Left lobe of liver (tissue), 2 donors: Measurements from ENCODE around the gene QRICH2. TPM values are rescaled to one million over a fixed set of nuclear protein-coding genes. Genes with fewer than 3 reads are reported as not detected.
A peak's percentile ranks its signal among the peaks of the same experiment; 100 is the strongest.
"Not testable (repeated sequence)": the region's sequence is repeated elsewhere in the genome, so short reads cannot be mapped to it uniquely, and the experiment has no call there.

ENCODE experiments used
- ATAC-seq: fragments of 200-7000 bp; cut with Tn5 transposase; one replicate; pipeline ENCODE4 v1.9.1; 2020; ENCODE audit warnings: mild to moderate bottlenecking, moderate library complexity
- DNase-seq: peaks from one replicate; pipeline ENCODE4 v3.0.0-alpha.2; 2020; ENCODE audit warnings: low spot score
- total RNA-seq: library from RNA; stranded (reverse); gene quantifications from one replicate; pipeline ENCODE4 v1.2.1, GENCODE V29; 2021
- donor health status: DM: no; HTN: no; CAD: no; lungs with moderate emphysema.
- donor health status: DM: no; HTN: yes; CAD: no.

Gene QRICH2, protein sequence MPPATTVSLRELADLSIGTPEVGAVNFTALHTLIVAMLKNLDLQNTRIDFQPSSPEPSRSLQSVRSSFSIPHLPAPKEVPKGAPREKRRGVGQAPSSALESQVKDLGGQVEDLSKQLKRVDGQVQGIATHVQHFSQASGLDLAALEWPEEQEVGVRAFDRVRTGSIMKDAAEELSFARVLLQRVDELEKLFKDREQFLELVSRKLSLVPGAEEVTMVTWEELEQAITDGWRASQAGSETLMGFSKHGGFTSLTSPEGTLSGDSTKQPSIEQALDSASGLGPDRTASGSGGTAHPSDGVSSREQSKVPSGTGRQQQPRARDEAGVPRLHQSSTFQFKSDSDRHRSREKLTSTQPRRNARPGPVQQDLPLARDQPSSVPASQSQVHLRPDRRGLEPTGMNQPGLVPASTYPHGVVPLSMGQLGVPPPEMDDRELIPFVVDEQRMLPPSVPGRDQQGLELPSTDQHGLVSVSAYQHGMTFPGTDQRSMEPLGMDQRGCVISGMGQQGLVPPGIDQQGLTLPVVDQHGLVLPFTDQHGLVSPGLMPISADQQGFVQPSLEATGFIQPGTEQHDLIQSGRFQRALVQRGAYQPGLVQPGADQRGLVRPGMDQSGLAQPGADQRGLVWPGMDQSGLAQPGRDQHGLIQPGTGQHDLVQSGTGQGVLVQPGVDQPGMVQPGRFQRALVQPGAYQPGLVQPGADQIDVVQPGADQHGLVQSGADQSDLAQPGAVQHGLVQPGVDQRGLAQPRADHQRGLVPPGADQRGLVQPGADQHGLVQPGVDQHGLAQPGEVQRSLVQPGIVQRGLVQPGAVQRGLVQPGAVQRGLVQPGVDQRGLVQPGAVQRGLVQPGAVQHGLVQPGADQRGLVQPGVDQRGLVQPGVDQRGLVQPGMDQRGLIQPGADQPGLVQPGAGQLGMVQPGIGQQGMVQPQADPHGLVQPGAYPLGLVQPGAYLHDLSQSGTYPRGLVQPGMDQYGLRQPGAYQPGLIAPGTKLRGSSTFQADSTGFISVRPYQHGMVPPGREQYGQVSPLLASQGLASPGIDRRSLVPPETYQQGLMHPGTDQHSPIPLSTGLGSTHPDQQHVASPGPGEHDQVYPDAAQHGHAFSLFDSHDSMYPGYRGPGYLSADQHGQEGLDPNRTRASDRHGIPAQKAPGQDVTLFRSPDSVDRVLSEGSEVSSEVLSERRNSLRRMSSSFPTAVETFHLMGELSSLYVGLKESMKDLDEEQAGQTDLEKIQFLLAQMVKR (N-terminal part only)
- total RNA-seq: 2.6 TPM

DNA sequence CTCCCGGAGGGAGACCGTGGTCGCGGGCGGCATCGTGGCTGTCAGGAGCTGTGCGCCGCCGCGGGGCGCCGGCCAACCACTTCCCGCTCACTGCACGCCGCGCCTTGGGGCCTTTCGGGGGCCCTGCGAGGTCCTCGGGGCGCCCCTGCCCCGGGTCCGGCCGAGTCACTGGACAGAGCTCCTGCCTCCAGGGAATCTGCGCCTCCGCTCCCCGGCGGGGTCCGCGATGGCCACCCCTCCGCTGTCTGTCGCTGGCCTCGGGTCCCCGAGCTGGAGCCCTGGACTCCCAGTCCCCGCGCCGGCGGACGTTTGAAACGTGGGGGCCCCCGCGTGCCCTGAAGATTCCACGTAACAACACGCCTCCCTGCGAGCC is at the start of gene QRICH2:
QRICH2 (minus strand) TSS at position 311 of the 373 bp plus-strand sequence; CDS start at position 33, 278 bp downstream.
- DNase-seq: no peak
- ATAC-seq: no peak

DNA sequence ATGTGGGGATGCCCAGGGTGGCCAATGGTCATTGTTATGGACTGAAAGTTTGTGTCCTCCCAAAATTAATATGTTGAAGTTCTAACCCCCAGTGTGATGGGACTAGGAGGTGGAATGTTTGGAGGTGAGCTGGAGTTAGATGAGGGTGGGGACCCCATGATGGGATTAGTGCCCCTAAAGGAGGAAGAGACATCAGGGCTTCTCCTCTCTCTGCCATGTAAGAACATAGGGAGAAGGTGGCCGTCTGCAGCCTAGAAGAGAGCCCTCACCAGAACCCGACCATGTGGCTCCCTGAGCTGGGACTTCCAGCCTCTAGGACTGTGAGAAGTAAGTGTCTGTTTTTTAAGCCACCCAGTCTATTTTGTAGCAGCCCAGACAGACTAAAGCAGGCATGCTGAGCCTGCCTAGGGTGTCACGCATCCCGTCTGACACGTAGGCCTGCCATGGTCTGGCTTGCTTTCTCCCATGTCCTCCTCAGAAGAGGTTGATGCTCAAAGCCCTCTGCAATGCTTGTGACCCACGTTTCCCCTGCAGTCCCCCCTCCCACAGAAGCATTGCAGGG is 49.6 kb upstream of the QRICH2 start:
- no peak for DNase-seq
- no peak for ATAC-seq

DNA sequence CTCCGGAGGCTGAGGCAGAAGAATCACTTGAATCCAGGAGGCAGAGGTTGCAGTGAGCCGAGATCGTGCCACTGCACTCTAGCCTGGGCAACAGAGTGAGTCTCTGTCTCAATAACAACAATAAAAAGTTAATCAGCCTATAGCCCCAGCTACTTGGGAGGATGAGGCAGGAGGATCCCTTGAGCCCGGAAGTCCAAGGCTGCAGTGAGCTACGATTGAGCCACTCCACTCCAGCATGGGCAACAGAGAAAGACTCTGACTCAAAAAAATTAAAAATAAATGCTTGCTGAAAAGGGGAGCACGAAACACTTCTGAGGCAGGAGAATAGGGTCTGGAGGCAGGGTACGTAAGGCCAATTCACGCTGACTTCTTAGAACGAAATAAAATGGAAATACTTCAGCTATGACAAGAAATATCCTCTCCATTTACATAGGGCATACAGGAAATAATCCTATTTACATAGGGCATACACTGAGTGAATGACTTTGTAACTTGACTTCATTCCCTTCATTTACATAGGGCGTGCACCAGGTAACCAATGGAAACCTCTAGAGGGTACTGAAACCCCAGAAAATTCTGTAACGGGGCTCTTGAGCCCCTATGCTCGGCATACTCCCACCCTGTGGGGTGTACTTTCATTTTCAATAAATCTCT is 48.9 kb upstream of the QRICH2 start:
- no peak for DNase-seq
- ATAC-seq: no peak

DNA sequence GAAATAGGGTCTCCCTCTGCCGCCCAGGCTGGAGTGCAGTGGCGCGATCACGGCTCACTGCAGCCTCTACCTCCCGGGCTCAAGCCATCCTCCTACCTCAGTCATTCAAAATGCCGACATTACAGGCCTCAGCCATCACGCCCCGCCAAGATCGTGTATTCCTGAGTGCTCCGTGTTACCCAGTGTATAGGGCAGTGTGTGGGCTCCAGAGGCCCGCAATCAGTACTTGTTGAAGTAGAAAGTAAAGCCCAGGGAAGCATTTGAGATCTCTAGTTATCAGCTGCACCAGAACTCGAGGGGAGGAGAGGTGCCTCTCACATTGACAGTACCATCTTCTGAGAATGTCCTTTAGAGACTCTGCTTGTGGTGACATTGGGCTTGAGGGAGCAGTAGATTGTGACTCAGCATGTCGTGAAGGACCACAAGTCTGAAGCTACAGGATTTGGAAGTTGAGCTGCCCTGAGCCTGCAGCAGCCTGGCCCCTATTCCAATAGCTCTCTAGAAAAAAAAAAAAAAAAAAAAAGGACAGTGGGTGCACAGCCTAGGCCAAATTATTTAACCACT is 46.8 kb upstream of the QRICH2 start:
- no peak for DNase-seq
- no peak for ATAC-seq

DNA sequence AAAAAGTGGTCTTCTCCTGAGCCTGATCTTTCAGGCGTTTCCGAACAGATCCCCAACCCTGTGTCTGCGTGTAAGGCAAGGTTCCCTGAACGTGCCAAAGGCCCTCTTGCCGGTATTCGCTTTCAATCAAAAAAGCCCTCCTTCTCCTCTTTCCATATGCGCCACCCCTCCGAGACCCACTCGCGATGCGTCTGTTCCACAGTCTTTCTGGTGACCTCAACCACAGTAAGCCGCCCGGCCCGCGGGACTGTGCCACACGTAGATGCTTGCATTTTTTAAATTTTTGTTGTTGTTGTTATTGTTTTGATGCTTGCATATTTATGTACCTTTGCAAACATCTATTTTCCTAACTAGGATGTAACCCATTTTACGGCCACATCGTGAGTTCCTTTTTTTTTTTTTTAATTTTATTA is 46.2 kb upstream of the QRICH2 start:
- ATAC-seq (no peak), DNase-seq (no peak)

DNA sequence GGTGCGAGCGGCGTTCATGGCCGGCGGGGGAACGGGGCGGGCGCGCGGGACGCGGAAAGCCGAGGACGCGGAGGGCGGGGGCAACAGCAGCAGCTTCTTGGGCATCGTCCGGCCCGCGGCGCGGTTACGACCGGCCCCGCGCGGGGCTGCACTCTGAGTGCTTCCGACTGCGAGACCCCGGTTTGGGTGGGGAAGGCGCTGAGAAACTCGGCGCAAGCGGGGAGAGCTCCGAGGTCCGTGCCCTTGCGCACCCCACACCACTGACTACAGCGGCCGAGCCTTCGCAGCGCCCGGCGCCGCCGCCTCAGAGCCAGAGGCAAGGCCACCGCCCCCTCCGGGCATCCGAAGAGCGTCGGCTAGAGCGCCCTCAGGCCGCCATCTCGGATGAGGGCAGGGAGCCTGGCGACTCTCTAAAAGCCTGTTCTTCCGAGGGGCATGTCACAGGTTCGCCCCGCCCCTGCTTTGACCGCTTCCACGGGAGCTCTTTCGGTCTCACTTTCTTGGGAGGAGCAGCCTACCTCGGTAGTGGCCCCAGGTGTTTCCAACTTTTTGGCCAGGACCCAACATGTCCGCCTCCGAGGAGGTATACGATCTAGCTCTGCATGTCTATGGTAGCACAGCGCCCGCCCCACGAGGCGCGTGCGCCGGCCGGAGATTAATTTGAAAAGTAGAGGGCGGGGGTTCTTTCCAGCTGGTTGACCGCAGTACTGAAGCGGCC is 45.7 kb upstream of the QRICH2 start, which contains the start of gene PRPSAP1:
PRPSAP1 (minus strand) TSS at position 318 of the 718 bp plus-strand sequence; CDS start at position 105, 213 bp downstream.
- ATAC-seq: peak; percentile 93
- peak; percentile 90 for DNase-seq

DNA sequence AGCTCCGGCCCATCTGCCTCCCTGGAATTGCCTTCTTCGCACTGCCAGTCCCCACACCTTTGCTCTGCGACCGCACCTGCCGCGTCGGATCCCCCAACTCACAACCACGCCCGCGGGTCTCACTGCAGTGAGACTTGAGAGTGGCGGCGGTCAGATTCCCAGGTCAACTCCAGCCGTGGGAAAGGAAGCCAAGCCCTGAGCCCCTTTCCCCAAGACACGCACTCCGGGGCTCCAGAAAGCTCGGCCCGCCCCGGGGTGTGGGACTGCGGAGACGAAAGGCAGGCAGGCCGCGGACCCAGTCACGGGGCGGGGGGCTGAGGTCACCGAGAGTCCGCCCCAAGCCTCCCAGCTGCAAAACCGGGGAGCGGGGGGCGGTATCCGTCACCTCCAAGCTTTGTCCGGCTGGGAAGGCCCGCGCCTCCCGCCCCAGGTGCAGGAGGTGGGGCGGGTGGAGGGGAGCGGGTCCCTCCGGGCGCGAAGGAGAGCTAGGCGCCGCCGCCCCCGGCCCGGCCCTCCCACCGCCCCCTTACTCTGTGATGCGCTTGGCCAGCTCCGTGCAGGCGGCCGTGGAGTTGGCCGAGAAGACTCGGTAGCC is 45.0 kb upstream of the QRICH2 start:
- DNase-seq (peak; percentile 56), ATAC-seq (peak; percentile 52)

DNA sequence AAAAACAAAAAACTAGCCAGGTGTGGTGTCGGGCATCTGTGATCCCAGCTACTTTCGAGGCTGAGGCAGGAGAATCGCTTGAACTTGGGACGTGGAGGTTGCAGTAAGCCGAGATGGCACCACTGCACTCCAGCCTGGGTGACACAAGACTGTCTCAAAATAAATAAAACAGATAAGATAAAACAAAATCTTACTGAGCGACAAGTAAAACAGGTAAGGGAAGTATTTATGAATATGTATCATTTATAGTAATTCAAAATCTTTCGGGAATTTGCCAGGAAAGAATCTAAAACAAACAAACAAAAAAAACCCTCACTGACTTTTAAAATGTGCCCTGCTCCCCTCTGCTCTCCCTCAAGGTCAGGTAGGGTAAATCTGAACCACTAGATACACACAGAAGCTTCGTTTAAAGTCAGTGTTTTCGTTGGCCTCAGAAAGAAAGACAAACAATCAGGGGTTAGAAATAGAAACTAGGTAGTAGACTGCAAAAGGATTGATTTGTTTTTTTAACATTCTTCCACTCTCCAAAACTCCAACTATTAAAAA is 43.5 kb upstream of the QRICH2 start:
- ATAC-seq: peak; percentile 52

DNA sequence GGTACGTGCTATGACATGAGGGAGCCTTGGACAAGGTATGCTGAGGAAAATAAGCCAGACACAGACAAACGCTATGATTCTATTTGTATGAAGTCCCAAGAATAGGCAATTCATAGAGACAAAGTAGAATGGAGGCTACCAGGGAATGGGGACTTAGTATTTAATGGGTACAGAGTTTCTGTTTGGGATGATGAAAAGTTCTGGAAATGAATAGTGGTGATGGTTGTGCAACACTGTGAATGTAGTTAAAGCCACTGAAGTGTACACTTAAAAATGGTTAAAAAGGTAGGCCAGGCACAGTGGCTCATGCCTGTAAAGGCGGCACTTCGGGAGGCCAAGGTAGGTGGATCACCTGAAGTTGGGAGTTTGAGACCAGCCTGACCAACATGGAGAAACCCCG is 42.4 kb upstream of the QRICH2 start:
- DNase-seq (no peak), ATAC-seq (no peak)

More for the DNA sequence above, 43.5 kb upstream of the QRICH2 start:
- peak; percentile 52 for DNase-seq

DNA sequence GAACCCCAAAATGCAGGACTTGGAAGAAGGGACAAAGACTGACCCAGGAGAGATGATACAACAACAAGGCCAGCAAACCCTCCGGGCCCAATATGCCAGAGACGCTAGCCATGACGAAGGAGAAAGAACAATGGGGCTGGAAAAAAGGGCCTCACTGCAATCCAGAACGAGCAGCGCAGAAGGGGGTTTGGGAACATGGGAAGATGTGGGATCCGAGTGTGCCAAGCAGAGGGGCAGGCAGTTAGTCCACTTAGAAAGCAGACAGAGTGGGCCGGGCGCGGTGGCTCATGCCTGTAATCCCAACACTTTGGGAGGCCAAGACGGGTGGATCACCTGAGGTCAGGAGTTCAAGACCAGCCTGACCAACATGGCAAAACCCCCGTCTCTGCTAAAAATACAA is 38.9 kb upstream of the QRICH2 start:
- ATAC-seq, DNase-seq: not testable (repeated sequence)

DNA sequence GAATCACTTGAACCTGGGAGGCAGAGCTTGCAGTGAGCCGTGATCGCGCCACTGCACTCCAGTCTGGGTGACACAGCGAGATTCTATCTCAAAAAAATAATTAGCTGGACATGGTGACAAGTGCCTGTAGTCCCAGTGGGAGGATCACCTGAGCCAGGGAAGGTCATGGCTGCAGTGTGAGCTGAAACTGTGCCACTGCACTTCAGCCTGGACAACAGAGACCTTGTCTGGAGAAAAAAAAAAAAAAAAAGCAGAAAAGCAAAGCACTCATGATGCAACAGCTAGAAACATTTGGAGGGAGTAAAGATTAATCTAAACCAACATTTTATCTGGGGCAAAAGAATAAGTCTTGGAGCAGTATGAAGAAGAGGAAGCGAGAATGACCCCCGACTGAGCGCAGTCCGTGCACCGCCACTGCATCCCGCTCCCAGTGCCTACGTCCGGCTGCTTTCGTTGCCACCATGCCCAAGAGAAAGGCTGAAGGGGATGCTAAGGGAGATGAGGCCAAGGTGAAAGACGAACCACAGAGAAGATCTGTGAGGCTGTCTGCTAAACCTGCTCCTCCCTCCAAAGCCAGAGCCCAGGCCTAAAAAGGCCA is 37.4 kb upstream of the QRICH2 start:
- ATAC-seq (peak; percentile 97), DNase-seq (peak; percentile 79)

DNA sequence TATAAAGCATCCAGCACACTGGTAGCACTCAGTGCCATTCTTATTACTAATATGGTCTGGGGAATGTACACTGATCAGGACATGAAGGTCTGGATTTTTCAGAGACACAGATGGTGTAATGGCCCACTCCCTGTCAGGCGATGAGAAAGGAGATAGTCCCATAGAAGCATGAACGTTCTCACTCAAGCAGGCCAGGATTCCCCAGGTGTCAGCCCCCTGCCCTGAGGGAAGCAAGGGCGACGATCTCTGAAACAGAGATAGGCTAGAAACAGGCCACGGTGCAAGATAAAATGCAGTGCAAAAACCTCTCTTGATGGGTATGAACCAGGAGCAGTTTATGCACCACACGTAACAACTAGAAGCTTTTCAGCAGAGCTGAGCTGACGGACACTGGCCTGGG is 35.0 kb upstream of the QRICH2 start:
- no peak for ATAC-seq
- no peak for DNase-seq

DNA sequence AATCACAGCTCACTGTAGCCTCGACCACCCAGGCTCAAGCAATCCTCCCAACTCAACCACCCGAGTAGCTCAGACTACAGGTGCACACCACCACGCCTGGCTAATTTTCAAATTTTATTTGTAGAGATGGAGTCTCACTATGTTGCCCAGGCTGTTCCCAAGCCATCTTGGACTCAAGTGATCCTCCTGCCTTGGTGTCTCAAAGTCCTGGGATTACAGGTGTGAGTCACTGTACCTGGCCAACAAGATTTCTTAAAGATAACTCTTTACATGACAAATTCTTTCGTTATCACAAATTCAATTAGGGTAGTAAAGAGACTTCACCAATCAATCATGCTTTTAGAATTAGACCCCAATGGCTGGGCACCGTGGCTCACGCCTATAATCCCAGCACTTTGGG is 33.2 kb upstream of the QRICH2 start:
- ATAC-seq (no peak), DNase-seq (no peak)

DNA sequence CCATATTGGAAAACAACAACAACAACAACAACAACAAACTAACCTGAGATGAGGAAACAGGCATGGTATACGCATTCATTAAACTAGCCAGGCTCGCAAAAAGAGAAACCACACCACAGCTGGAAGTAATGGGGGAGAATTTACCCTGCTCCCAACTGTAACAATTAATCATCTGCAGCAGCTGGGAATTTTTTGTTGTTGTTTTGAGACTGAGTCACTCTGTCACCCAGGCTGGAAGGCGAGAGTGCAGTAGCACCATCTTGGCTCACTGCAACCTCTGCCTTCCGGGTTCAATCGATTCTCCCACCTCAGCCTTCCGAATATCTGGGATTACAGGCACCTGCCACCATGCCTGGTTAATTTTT is 29.3 kb upstream of the QRICH2 start:
- DNase-seq (no peak), ATAC-seq (no peak)

DNA sequence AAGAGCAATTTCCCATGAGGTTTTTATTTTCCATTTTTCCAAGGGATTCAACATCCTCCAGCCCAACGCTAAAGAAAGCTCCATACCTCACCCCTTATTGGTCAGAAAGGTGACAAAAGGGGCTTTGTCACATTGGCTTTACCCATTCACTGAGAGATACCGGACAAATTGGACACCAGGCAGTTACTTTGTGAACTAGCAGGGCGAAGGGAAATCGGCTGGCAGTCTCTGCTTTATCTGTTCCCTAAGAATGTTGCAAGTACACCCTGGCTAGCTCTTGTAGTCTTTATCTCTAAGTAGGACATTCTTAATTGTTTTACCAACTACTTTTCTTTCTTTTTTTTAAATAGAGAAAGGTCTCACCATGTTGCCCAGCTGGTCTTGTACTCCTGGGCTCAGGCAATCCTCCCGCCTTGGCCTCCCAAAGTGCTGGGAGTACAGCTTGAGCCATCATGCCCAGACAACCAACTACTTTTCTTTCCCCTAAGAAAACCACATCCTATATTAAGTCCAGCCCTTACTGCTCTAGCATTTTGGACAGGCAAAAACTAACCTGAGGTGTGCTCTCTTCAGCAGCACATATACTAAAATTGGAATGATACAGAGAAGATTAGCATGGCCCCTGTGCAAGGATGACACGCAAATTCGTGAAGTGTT is 28.8 kb upstream of the QRICH2 start:
- DNase-seq (no peak), ATAC-seq (no peak)

DNA sequence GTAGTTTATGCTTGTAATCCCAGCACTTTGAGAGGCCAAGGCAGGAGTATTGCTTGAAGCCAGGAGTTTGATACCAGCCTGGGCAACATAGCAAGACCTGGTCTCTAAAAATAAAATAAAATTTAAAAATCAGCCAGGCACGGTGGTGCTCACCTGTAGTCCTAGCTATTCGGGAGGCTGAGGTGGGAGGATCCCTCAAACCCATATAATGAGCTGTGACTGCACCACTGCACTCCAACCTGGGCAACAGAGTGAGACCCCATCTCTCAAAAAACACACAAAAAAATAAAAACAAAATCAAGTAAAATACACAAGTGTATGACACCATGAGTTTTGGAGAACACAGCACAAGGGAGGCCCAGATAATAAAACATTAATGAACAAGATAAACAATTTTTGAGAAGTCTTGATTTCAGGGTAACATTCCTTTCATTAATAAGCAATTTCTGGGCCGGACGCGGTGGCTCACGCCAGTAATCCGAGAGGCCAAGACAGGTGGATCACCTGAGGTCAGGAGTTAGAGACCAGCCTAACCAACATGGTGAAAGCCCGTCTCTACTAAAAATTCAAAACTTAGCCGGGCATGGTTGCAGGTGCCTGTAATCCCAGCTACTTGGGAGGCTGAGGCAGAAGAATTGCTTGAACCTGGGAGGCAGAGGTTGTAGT is 27.8 kb upstream of the QRICH2 start:
- no peak for ATAC-seq
- no peak for DNase-seq
